Activated CD4-positive, alpha-beta T cell treated with anti-CD3 and anti-CD28 coated beads, Interleukin-2, amount 50 U/mL, for 4 hours (primary cell): ENCODE measurements around the gene IL1RAP.
"Not testable (repeated sequence)": the region's sequence is repeated elsewhere in the genome, so short reads cannot be mapped to it uniquely, and the experiment has no call there.

Source experiments
- DNase-seq, 2 experiments: peaks; one replicate each; pipeline ENCODE4 v3.0.0-alpha.2; 2020

IL1RAP gene

GRCh38 chr3:190513409-190514370, at the start of gene IL1RAP:
Gene IL1RAP, plus strand, starts transcription at chr3:190514085. Its CDS starts 50,205 bp downstream, at chr3:190564290.
- peak; percentile 78 to 79 for DNase-seq

- no peak for DNase-seq
Measured at GRCh38 chr3:190467922-190468321, 46.0 kb upstream of the IL1RAP start.

- not testable (repeated sequence) for DNase-seq
Measured at GRCh38 chr3:190473261-190473660, 40.6 kb upstream of the IL1RAP start.

- DNase-seq = no peak
Measured at GRCh38 chr3:190481779-190482178, 32.1 kb upstream of the IL1RAP start.

- DNase-seq = no peak
Measured at GRCh38 chr3:190485830-190486532, 27.9 kb upstream of the IL1RAP start.

- DNase-seq = no peak
Measured at GRCh38 chr3:190486533-190486864, 27.4 kb upstream of the IL1RAP start.

GRCh38 chr3:190486908-190487607, 26.8 kb upstream of the IL1RAP start:
- no peak for DNase-seq

GRCh38 chr3:190491533-190492054, 22.3 kb upstream of the IL1RAP start:
- DNase-seq = no peak

- no peak for DNase-seq
Measured at GRCh38 chr3:190492129-190492528, 21.8 kb upstream of the IL1RAP start.

GRCh38 chr3:190492966-190493365, 20.9 kb upstream of the IL1RAP start:
- no peak for DNase-seq

- no peak for DNase-seq
Measured at GRCh38 chr3:190494907-190495306, 19.0 kb upstream of the IL1RAP start.

GRCh38 chr3:190495354-190495753, 18.5 kb upstream of the IL1RAP start:
- no peak for DNase-seq

- no peak for DNase-seq
Measured at GRCh38 chr3:190495796-190496195, 18.1 kb upstream of the IL1RAP start.

GRCh38 chr3:190496859-190497258, 17.0 kb upstream of the IL1RAP start:
- no peak for DNase-seq

- DNase-seq = no peak
Measured at GRCh38 chr3:190497811-190498210, 16.1 kb upstream of the IL1RAP start.

GRCh38 chr3:190498293-190498692, 15.6 kb upstream of the IL1RAP start:
- DNase-seq = no peak

GRCh38 chr3:190499122-190499521, 14.8 kb upstream of the IL1RAP start:
- no peak for DNase-seq

- DNase-seq = no peak
Measured at GRCh38 chr3:190502946-190503345, 10.9 kb upstream of the IL1RAP start.

- no peak for DNase-seq
Measured at GRCh38 chr3:190504354-190505125, 9.3 kb upstream of the IL1RAP start.

- DNase-seq = no peak
Measured at GRCh38 chr3:190505381-190506003, 8.4 kb upstream of the IL1RAP start.

- DNase-seq = no peak
Measured at GRCh38 chr3:190506271-190506670, 7.6 kb upstream of the IL1RAP start.

- DNase-seq = no peak
Measured at GRCh38 chr3:190512666-190513065, 1.2 kb upstream of the IL1RAP start.
